H1 (cell line): ENCODE measurements around the gene RUSF1.

Experiments used
- CHD1 ChIP-seq: IDR thresholded peaks from 2 replicates; pipeline ENCODE4 v1.6.1; 2012; ENCODE audit warnings: low read depth, low read length, improper control_type of control experiment
- CHD2 ChIP-seq: IDR thresholded peaks from 2 replicates; pipeline ENCODE4 v1.6.1; 2012; ENCODE audit warnings: low read length, improper control_type of control experiment
- EP300 ChIP-seq, 2 experiments: IDR thresholded peaks; 1 replicate in 1 of 2; 2 replicates in 1 of 2; pipeline ENCODE4 v1.6.1; 2011 to 2012; ENCODE audit warnings: low read depth in 2 of 2, low read length in 2 of 2, mild to moderate bottlenecking in 2 of 2, borderline replicate concordance in 1 of 2, inconsistent platforms in 1 of 2, moderate library complexity in 1 of 2
- KDM1A ChIP-seq: fragments of 200-600, 300-600 bp; sonication (generic); IDR thresholded peaks from 2 replicates; pipeline ENCODE4 v1.7.1; 2016; ENCODE audit warnings: mild to moderate bottlenecking, low read length, borderline replicate concordance
- POLR2A ChIP-seq, 2 experiments: IDR thresholded peaks; 1 replicate in 1 of 2; 2 replicates in 1 of 2; pipeline ENCODE4 v1.6.1; 2011; ENCODE audit warnings: low read depth in 2 of 2, low read length in 2 of 2, mild to moderate bottlenecking in 2 of 2; ENCODE audit errors: control extremely low read depth in 1 of 2
- POLR2AphosphoS5 ChIP-seq: IDR thresholded peaks from 2 replicates; pipeline ENCODE4 v1.6.1; 2011; ENCODE audit warnings: low read depth, low read length
- RAD21 ChIP-seq, 2 experiments: IDR thresholded peaks in 1 of 2; conservative IDR thresholded peaks in 1 of 2; 2 replicates each; pipeline ENCODE4 v1.6.1; 2011; ENCODE audit warnings: low read depth in 2 of 2, low read length in 2 of 2, improper control_type of control experiment in 1 of 2, inconsistent platforms in 1 of 2, mild to moderate bottlenecking in 1 of 2, moderate library complexity in 1 of 2
- SRF ChIP-seq: IDR thresholded peaks from 2 replicates; pipeline ENCODE4 v1.6.1; 2011; ENCODE audit warnings: mild to moderate bottlenecking, low read depth, low read length, moderate library complexity
- TF ChIP-seq, protein P1 (sequence below), 3 experiments: IDR thresholded peaks; 1 replicate in 2 of 3; 2 replicates in 1 of 3; pipeline versions ENCODE4 v1.5.1 to v1.6.1; 2011; ENCODE audit warnings: low read length in 3 of 3, mild to moderate bottlenecking in 3 of 3, inconsistent platforms in 2 of 3, low read depth in 1 of 3, moderate library complexity in 1 of 3; ENCODE audit not compliant: insufficient read depth in 1 of 3; ENCODE audit errors: control extremely low read depth in 1 of 3
- TF ChIP-seq, protein P2 (sequence below): IDR thresholded peaks from 2 replicates; pipeline ENCODE4 v1.6.1; 2012; ENCODE audit warnings: inconsistent platforms

DNA sequence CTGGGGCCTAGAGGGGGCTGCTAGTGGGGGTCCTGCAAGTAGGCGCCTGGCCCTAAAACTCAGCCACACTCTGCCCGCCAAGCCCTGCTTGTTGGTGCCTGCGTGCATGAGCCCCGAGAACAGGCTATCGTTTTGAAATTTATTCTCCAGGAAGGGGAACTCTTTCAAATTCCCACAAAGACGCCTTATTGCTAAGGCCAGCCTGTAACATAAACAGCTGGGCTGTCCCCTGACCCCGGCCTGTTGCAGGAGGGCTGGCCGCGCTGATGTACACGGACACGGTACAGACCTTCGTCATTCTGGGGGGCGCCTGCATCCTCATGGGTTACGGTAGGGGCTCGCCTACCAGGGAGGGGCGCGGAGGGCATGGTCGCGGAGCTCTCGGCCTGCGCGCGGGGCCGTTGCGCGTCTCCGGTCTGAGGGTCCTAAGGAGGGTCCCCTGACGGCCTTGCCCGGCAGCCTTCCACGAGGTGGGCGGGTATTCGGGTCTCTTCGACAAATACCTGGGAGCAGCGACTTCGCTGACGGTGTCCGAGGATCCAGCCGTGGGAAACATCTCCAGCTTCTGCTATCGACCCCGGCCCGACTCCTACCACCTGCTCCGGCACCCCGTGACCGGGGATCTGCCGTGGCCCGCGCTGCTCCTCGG lies 21.0 kb downstream of the RUSF1 start:
- TF ChIP-seq EP300 (IDR thresholded peaks at IDR 0.05; ENCODE audit: borderline replicate concordance in 1 of 2, low read depth in 2 of 2, low read length in 2 of 2) (no peak), CHD1 (no peak), POLR2A (IDR thresholded peaks at IDR 0.05; ENCODE audit: control extremely low read depth in 1 of 2, low read depth in 2 of 2, low read length in 2 of 2) (no peak), CHD2 (no peak), POLR2AphosphoS5 (no peak), RAD21 (IDR thresholded peaks at IDR 0.05 in 1 of 2, conservative IDR thresholded peaks at IDR 0.05 in 1 of 2; ENCODE audit: low read depth in 2 of 2, low read length in 2 of 2) (no peak), KDM1A (no peak), SRF (no peak)
- TF ChIP-seq, protein P1, sequence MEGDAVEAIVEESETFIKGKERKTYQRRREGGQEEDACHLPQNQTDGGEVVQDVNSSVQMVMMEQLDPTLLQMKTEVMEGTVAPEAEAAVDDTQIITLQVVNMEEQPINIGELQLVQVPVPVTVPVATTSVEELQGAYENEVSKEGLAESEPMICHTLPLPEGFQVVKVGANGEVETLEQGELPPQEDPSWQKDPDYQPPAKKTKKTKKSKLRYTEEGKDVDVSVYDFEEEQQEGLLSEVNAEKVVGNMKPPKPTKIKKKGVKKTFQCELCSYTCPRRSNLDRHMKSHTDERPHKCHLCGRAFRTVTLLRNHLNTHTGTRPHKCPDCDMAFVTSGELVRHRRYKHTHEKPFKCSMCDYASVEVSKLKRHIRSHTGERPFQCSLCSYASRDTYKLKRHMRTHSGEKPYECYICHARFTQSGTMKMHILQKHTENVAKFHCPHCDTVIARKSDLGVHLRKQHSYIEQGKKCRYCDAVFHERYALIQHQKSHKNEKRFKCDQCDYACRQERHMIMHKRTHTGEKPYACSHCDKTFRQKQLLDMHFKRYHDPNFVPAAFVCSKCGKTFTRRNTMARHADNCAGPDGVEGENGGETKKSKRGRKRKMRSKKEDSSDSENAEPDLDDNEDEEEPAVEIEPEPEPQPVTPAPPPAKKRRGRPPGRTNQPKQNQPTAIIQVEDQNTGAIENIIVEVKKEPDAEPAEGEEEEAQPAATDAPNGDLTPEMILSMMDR (IDR thresholded peaks at IDR 0.05; ENCODE audit: control extremely low read depth in 1 of 3, insufficient read depth in 1 of 3, low read depth in 1 of 3, low read length in 3 of 3): no peak
- TF ChIP-seq, protein P2, sequence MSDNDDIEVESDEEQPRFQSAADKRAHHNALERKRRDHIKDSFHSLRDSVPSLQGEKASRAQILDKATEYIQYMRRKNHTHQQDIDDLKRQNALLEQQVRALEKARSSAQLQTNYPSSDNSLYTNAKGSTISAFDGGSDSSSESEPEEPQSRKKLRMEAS: peak; percentile 59; the same call in 1 of the 2 replicates
